DMS 273 (cell line): ENCODE measurements around the gene TK2.

Experiments used
- DNase-seq: peaks from one replicate; lab custom pipeline; 2025; ENCODE audit not compliant: unreplicated experiment; lab: John Stamatoyannopoulos, UW

Gene TK2

DNA sequence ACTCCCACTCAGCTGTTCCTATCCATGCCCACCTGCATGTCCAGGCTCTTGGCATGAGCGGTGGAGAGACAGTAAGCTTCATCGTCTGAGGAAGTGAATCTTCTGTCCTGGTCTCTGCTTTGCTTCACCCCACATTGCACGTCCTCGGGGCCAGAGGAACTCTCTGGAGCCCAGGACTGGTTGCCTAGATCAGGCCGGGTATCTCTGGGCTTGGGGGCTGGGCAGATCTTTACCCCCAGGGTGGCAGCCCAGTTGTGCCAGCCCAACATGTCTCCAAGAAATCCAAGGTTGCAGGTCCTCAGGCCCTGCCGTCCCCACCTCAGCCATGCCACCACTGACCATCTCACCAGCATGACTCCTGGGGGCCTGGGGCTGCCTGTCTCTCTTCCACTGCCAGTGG is 64.5 kb downstream of the TK2 start:
- no peak for DNase-seq

- no peak for DNase-seq
Observed at GRCh38 chr16:66484453-66485213, 65.3 kb downstream of the TK2 start.

DNA sequence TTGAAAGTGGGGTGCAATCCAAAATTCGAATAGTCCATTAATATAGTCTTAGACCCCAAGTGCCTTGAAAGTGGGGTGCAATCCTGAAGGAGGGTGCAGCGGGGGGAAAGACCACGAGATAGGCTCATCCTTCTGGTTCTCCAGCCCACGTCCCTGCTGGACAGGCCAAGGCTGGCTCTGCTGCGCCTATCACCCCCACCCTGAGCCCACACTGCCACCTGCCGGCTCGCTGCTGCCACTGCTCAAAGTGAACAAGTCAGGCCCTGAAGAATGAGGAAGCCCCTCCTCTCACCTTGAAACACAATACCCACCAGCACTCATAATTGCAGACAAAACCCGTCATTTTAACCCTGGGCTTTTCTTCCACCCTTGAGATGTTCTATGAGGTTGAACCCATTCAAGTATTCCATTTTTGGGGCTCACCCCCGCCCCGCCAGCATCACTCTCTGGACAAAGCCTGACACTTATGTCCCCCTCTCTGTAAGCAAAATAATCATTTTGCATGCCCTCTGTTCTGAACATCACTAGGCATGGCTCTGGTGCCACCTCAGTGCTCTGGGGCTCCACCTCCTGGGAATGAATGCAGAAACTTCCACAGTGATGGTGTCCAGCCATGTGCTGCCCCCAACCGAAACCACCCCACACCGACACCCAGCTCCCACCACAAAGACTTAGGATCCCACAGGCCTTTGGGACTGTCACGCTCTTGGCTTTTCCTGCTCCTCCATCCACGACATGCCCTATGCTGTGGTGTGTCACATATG is 66.1 kb downstream of the TK2 start:
- DNase-seq, result peak; percentile 88

GRCh38 chr16:66481943-66482390 is 68.0 kb downstream of the TK2 start:
- DNase-seq, result no peak

DNA sequence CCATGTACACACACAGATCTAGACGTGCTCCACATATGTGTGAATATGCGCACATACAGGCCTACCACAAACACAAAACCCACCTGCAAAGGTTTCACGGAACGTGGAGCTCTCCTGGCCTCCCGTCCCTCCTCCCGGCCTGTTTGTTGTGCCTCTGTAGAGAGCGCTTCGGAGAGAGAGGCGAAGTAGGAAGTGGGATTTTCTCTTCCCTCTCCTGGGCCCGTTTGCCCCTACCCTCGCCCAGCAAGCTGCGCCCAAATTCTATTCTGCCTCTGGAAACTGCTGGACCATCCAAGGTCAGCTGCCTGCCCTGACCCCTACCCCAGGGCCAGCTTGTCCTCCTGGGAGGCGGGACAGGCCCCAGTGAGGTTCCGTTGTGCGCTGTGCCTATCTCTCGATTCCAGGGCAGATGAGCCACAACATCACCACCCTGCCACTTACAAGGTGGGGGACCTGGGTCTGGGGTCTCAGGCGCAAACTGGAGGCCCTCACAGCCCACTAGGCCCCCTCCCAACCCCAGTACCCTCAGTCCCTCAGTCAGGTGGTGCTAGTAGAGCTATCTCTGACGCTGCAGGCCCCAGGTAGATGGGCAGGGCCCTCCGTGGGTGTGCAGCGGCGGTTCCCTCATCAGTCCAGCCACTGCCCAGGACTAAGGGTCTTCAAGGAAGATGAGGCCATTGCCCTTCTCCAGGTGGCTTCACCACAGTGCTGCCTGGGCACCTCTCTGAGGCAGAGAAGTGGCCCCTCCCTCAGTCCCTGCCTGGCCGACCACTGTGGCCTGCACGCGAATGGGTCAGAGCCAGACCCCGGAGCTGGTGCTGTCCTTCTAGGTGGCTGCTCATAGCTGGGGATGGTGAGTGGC is 68.6 kb downstream of the TK2 start:
- DNase-seq, result no peak

DNA sequence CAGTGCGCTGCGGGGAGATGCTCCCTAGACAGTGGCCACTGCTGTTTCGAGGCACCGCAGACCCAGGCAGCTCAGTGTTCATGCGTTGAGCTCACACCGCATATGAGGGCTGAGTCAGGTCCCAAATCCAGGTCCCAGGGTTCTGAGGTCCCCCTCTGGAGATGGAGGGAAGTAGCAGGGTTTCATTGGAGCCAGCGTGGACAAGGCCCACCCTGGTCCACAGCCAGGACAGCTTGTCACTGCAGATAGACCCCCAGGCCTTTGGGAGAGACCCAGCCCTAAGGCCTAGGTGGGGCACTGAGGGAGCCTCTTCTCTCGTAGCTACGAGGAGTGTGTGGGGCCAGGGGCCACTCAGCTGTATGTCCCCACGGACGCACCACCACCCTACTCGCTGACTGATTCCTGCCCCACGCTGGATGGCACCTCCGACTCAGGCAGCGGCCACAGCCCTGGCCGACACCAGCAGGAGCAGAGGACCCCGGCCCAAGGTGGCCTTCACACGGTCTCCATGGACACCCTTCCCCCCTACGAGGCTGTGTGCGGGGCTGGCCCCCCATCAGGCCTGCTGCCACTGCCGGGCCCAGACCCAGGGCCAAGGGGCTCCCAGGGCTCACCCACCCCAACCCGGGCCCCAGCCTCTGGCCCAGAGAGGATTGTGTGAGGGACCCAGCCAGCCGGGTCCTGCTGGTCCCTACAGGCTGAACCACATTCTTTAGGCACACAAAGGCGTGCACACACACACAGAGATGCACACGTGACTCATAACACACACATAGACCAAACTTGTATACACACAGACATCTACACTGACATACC is 69.4 kb downstream of the TK2 start:
- no peak for DNase-seq

DNA sequence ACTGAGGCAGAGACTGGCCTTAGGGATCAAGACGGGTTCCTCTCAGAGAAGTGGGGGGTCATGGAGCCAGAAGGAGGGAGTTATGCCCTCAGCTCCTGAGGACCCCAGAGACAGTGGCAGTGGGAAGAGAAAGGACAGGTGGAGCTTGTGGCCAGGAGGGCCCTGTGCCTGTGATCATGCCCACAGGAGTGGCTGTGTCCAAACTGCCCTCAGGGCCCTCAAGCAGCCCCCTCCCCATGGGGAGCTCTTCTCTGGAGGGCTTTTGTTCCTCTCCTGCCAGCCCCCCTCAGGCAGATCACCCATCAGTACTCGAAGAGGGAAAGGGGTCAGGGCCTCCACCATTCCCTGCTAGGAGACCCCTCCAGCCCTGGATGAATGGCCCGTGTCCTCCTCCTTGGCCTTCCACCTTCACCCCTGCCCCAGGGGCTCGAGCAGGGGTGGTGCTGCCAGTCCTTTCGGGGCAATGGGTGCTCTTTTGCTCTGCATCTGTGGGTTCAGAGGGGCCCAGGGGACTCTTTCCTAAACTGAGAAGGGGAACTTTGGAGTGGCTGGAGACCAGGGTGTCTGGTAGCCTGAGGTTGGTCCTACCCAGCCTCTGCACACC is 70.2 kb downstream of the TK2 start:
- no peak for DNase-seq

- peak; percentile 87 for DNase-seq
Observed at GRCh38 chr16:66478733-66479511, 71.0 kb downstream of the TK2 start.

DNA sequence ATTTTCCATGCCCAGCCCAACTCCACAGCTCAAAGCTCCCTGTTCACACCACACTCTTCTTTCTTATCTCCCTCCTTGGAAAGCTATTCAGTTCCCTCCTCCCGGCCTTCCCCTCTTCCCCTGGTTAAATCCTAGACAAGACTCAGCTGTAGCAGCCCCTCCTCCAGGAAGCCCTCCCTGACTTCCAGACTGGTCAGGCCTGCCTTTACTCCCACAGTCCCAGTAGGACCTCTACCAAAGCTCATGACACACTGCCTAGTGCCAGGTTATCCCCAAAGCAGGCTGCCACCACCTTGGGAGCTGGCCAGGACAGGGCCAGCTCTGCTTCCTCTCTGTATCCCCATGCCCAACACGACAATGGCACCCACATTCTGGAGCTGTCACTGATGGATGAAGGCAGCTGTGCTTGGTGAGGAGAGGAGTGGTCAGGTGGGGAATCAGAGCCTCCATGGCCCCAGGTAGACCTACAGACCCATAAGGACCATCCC is 72.8 kb downstream of the TK2 start:
- DNase-seq, result no peak

GRCh38 chr16:66476328-66477027 is 73.4 kb downstream of the TK2 start:
- DNase-seq, result peak; percentile 40

GRCh38 chr16:66475232-66475631 is 74.7 kb downstream of the TK2 start:
- no peak for DNase-seq

DNA sequence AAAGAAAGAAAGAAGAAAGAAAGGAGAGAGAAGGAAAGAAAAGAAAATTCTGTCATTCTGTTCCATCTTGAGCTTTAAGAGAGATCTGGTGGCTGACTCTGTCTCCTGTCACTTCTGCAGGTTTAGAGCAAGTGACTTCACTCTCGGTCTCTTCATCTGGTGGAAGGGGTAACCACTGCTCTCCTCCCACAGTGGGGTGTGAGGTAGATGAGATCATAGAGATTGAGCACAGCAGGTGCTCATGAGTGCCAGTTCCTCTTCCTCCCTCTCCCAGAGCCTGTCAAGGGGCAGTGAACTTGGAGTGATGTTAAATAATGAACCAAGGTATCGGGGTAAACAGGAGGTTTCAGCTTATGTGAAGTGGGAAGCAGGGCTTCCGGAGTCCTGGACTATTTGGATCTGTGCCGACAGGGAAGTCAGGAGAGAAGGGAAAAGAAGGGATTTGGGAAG is 75.1 kb downstream of the TK2 start:
- peak; percentile 53 for DNase-seq

GRCh38 chr16:66473654-66474519 is 76.0 kb downstream of the TK2 start:
- peak; percentile 31 for DNase-seq

DNA sequence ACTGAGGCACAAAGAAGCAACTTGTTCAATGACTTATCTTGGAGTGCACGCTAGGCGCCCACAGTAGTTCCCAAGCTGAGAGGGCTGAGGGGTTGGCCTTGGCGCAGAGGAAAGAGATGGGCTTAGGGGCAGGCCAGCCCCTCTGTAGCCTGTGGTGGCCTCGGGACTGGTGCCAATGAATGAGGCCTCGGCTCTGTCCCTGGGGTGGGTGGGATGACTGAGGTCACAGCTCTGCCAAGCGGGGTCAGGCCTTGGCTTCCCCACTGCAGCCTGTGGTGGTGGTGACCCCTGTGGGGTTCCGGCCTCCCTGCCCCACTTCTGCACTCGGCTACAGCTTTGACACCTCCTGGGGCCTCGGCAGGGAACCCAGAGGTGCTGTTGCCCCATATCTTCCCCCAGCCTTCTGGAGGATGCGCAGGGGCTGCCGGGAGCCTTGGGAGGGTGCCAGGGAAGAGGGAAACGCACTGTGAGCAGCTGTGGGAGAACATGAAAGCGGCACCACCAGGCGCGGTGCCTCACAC is 76.8 kb downstream of the TK2 start:
- peak; percentile 48 for DNase-seq

DNA sequence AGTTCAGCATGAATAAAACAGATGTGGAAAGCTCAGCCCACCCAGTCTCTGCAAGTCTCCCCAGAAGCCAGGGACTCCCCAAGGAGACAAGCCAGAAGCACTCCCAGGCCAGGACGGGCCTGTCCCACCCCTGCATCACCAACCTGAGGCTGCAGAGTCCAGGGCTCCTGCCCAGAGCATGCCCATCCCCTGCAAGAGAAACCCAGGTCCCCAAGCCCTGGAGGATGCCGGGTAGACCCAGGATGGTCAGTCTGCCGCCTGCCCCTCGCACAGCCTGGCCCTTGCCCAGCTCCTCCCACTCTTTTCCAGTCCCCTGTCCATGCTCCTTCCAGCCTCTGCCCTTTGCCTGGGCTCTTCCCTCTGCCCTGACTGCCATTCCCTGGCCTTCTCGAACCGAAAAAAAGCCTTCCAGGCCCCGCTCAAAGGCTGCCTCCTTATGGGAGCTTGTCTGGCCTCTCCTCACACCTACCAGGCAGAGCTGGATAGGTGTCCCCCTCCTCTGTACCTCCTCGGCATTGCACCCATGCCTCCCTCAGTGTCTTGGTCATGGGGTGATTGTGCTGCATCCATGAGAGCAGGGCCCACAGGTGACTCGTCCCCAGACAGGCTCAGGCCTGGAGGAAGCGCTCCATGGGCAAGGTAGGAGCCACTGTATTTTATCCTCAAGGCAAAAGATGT is 78.1 kb downstream of the TK2 start:
- peak; percentile 19 for DNase-seq

- DNase-seq, result no peak
Observed at GRCh38 chr16:66471264-66471663, 78.7 kb downstream of the TK2 start.

DNA sequence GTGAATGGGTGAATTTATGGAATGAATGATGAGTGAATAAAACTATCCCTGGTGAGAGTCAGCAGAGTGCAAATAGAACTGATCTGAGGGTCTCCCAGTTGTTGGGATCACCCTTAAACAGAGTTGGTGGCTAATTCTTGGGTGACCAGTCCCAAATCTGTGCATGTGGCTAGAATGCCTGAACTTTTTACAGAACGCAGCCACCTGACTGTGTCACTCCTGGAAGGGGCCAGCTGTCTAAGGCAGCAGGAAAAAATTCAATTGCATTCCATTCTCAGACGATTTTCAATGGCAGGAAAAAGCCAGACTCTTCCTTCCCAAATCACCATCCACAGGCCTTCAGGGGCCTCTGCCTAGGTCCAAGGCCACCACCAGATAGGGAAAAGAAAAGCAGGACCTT is 79.4 kb downstream of the TK2 start:
- no peak for DNase-seq
